Spleen (tissue), 11 donors: Measurements from ENCODE around the gene DQX1. TPM values are rescaled to one million over a fixed set of nuclear protein-coding genes. Genes with fewer than 3 reads are reported as not detected.
A peak's percentile ranks its signal among the peaks of the same experiment; 100 is the strongest.

ENCODE experiments used
- DNase-seq: peaks from one replicate; pipeline ENCODE4 v3.0.0-alpha.2; 2020
- H3K27ac ChIP-seq, 8 donors: fragments of 200-600 bp; sonication (generic) in 7 of 8; 1 replicate in 4 of 8; 2 replicates in 4 of 8; pipeline versions ENCODE4 v1.5.0 to v1.8.0; 2016 to 2021; ENCODE audit warnings: inconsistent platforms in 4 of 8, mild to moderate bottlenecking in 4 of 8, moderate library complexity in 1 of 8
- H3K27me3 ChIP-seq, 7 donors: fragments of 200-600 bp; sonication (generic) in 6 of 7; replicated peaks in 1 of 7; 1 replicate in 4 of 7; 2 replicates in 3 of 7; pipeline versions ENCODE4 v1.5.0 to v1.8.0; 2016 to 2021; ENCODE audit warnings: inconsistent platforms in 3 of 7, mild to moderate bottlenecking in 1 of 7
- H3K36me3 ChIP-seq, 6 donors: fragments of 200-600 bp; sonication (generic) in 5 of 6; 1 replicate in 4 of 6; 2 replicates in 2 of 6; pipeline versions ENCODE4 v1.5.0 to v1.8.0; 2016 to 2021; ENCODE audit warnings: inconsistent platforms in 2 of 6
- H3K4me1 ChIP-seq, 6 donors: fragments of 200-600 bp; sonication (generic) in 5 of 6; 1 replicate in 3 of 6; 2 replicates in 3 of 6; pipeline versions ENCODE4 v1.5.0 to v1.8.0; 2016 to 2021; ENCODE audit warnings: inconsistent platforms in 3 of 6
- H3K4me3 ChIP-seq, 8 donors: fragments of 200-600 bp; sonication (generic) in 7 of 8; 1 replicate in 4 of 8; 2 replicates in 4 of 8; pipeline versions ENCODE4 v1.5.0 to v1.8.0; 2016 to 2021; ENCODE audit warnings: inconsistent platforms in 4 of 8, mild to moderate bottlenecking in 4 of 8, moderate library complexity in 2 of 8
- H3K9me3 ChIP-seq, 8 donors: fragments of 200-600 bp; sonication (generic) in 7 of 8; 1 replicate in 4 of 8; 2 replicates in 4 of 8; pipeline versions ENCODE4 v1.5.0 to v1.8.0; 2016 to 2021; ENCODE audit warnings: inconsistent platforms in 4 of 8
- POLR2A ChIP-seq, 3 donors: fragments of 450-650 bp; IDR thresholded peaks; one replicate each; pipeline ENCODE4 v1.5.1; 2017; ENCODE audit warnings: antibody characterized with exemption in 3 of 3, mild to moderate bottlenecking in 1 of 3
- POLR2AphosphoS5 ChIP-seq, 3 donors: sonication (generic); formaldehyde crosslinking; IDR thresholded peaks; one replicate each; pipeline ENCODE4 v1.5.1; 2017; ENCODE audit warnings: antibody characterized with exemption in 3 of 3
- WGBS, 5 donors: extraction: QIAGEN DNeasy Blood & Tissue Kit in 3 of 5; methylation state at CpG; one replicate each; pipeline versions ENCODE4 v1.1.5 to v1.1.7; 2013 to 2018; 5-methylcytosine and 5-hydroxymethylcytosine counted together
- intact Hi-C: fragments of 100-400 bp; cut with DNase I; formaldehyde crosslinking; loops from one replicate; pipeline ENCODE4 v1.15.0; 2023; ENCODE audit warnings: low total_unique reads
- polyA plus RNA-seq, 3 donors: library from polyadenylated mRNA; stranded (reverse); fragments of 200-250 nt; gene quantifications; one replicate each; pipeline ENCODE4 v1.2.1, GENCODE V29; 2013
- total RNA-seq, 7 donors: library from RNA; depleted of rRNA in 3 of 7; stranded (reverse); fragments of >200 nt in 3 of 7; fragmentation: NEBNext Ultra II Directional in 4 of 7; extraction: Animal tissue kit (Norgen Biotek cat#: 25700) in 4 of 7; gene quantifications; one replicate each; pipeline versions ENCODE4 v1.1.0 to v1.2.1, GENCODE V29; 2016 to 2021
- TF ChIP-seq, protein P1 (sequence below), 11 experiments: fragments of 200-600 bp in 7 of 11; fragments of 450-650 bp in 4 of 11; sonication (generic) in 4 of 11; IDR thresholded peaks in 8 of 11; conservative IDR thresholded peaks in 3 of 11; 1 replicate in 7 of 11; 2 replicates in 4 of 11; pipeline versions ENCODE4 v1.4.0 to v1.8.0; 2016 to 2021; ENCODE audit warnings: antibody characterized with exemption in 11 of 11, inconsistent platforms in 4 of 11, mild to moderate bottlenecking in 1 of 11
- donor health status: healthy with polysubstance abuse.
- donor health status: DM: no; HTN: no; CAD: no; lungs with moderate emphysema.
- donor health status: DM: no; HTN: no; CAD: no.
- donor health status: Bipolar disorder and iron deficiency.
- donor health status: healthy.
- donor health status: DM: no; HTN: no; CAD: no.
- donor health status: DM: yes; HTN: yes; CAD: no.

DQX1 gene
- total and polyA plus RNA-seq, 10 donors: 0.09 to 0.52 (median 0.31) TPM; not detected in 2

DNA sequence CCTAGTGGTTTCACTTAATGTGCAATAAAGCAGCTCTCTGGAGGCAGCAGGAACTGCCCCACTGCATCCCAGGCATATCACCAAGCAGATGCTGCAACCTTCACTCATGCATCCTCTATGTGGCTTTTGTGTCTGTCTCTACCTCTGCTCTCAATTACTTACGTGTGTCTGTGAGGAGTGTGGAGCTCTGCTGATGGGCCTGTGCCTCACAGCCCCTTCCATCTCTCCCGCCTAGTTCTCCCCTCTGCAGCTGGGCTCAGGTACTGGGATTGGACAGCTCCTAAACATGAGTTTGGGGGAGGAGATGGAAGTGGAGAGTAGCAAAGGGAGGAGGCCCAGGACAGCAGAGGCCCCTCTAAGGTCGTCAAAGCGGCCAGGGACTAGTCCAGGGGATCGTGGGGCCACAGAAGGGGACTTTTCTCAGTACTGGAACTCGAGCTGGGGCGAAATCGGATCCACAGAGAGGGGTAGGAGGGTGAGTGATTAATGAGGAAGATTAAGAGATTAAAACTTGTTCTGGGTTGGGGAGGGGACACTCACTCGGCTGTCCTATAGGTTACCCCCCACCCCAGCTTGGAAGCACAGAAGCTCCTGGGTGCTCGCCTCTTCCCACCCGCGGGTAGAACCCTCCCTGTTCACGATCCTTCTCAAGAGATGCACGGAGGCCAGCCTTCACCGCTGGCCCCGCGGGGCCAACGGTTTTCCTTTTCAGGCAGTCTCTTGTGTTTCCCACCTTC lies 24.5 kb downstream of the DQX1 start:
- TF ChIP-seq POLR2A (IDR thresholded peaks at IDR 0.05) (no peak), POLR2AphosphoS5 (IDR thresholded peaks at IDR 0.05) (no peak)
- TF ChIP-seq, protein P1, sequence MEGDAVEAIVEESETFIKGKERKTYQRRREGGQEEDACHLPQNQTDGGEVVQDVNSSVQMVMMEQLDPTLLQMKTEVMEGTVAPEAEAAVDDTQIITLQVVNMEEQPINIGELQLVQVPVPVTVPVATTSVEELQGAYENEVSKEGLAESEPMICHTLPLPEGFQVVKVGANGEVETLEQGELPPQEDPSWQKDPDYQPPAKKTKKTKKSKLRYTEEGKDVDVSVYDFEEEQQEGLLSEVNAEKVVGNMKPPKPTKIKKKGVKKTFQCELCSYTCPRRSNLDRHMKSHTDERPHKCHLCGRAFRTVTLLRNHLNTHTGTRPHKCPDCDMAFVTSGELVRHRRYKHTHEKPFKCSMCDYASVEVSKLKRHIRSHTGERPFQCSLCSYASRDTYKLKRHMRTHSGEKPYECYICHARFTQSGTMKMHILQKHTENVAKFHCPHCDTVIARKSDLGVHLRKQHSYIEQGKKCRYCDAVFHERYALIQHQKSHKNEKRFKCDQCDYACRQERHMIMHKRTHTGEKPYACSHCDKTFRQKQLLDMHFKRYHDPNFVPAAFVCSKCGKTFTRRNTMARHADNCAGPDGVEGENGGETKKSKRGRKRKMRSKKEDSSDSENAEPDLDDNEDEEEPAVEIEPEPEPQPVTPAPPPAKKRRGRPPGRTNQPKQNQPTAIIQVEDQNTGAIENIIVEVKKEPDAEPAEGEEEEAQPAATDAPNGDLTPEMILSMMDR (IDR thresholded peaks at IDR 0.05 in 8 of 11, conservative IDR thresholded peaks at IDR 0.05 in 3 of 11): no peak
- intact Hi-C loops: loop anchor here (5.0 kb wide), 1 partner anchor 86 kb away; no protein-coding TSS in a partner anchor
- Histone ChIP-seq H3K4me3 (peak overlapping the region in 1 of 8 donors; percentile 90), H3K27ac (no peak overlapping the region), H3K27me3 (peaks cover 9 to 79% (median 42%) of the 10 kb centered on the region in 7 donors), H3K4me1 (peaks cover 37 to 86% (median 77%) of the 10 kb centered on the region in 6 donors), H3K9me3 (no peaks in the 10 kb centered on the region), H3K36me3 (peaks cover 0 to 23% (median 16%) of the 10 kb centered on the region in 6 donors)
- WGBS, 5 donors: 72 to 81% (median 73%) methylated on average over 18 of the region's 18 CpGs
- peak; percentile 58 for DNase-seq

DNA sequence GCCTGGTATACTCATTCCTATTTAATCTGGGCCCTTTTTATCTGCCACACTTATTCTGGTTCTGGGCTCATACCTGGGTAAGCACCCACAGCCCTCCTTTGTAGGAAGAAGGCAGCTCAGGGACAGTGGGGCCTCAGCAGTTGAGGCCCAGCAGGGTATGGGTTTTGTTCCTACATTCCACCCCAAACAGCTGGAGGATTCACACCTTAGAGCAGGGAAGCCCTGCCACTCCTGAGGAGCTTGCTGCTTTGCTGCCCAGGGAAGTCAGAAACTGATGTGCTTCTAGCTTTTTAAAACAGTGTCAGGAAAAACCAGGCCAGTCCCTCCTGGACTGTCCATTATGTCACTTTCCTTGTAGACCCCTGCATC lies 25.5 kb downstream of the DQX1 start:
- H3K4me1 ChIP-seq: peaks cover 28 to 76% (median 68%) of the 10 kb centered on the region in 6 donors
- peak; percentile 18 for DNase-seq

DNA sequence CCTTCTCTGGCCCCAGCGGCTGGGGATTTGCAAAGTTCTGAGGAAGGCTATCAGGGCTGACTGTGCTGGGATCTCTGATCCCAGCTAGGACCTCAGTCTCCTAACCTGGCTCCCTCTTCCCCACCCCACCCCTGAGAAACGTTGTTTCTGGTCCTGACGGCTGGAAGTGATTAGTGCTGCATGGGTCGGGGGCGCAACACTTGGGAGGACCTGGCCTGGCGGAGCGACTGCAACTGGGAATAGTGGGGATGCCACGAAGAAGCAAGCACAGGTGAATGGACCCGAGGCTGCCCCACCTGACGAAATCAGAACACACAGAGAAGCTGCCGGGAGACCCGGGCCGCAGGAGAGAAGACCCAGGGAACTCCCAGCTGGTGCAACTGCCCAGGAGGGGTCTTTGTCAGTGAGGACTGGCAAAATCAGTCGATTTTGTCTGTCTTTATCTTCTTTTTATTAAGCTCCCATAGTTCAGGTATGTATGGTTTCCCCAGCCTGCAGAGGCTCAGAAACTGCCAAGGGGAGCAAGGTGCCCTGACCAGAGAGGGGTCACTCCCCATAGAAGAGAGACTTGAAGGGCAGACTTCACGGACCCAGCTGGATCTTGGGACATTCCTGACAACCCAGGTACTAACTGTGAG lies 26.0 kb downstream of the DQX1 start:
- Histone ChIP-seq H3K9me3 (no peaks in the 10 kb centered on the region), H3K36me3 (peaks cover 0 to 11% (median 7%) of the 10 kb centered on the region in 6 donors), H3K4me3 (peak overlapping the region in 3 of 8 donors; percentile 50 to 68 (median 52)), H3K27ac (no peak overlapping the region), H3K4me1 (peaks cover 24 to 71% (median 63%) of the 10 kb centered on the region in 6 donors), H3K27me3 (peaks cover 9 to 79% (median 42%) of the 10 kb centered on the region in 7 donors)
- DNase-seq: peak; percentile 49
- intact Hi-C loops: loop anchor here (5.0 kb wide), 1 partner anchor 87 kb away; no protein-coding TSS in a partner anchor
- 52 to 73% (median 56%) methylated on average over 15 of the region's 15 CpGs for WGBS, 5 donors
- TF ChIP-seq POLR2A (IDR thresholded peaks at IDR 0.05) (no peak), POLR2AphosphoS5 (IDR thresholded peaks at IDR 0.05) (no peak)
- TF ChIP-seq, protein P1 (IDR thresholded peaks at IDR 0.05 in 8 of 11, conservative IDR thresholded peaks at IDR 0.05 in 3 of 11): no peak

More for the DNA sequence above, 25.5 kb downstream of the DQX1 start:
- H3K27me3 ChIP-seq: peaks cover 9 to 79% (median 42%) of the 10 kb centered on the region in 7 donors
- no peaks in the 10 kb centered on the region for H3K9me3 ChIP-seq
- H3K27ac ChIP-seq: no peak overlapping the region
- H3K4me3 ChIP-seq: no peak overlapping the region
- peaks cover 0 to 16% (median 12%) of the 10 kb centered on the region in 6 donors for H3K36me3 ChIP-seq
- no peak for TF ChIP-seq POLR2AphosphoS5 (IDR thresholded peaks at IDR 0.05)
- no peak for TF ChIP-seq POLR2A (IDR thresholded peaks at IDR 0.05)
- TF ChIP-seq, protein P1 (IDR thresholded peaks at IDR 0.05 in 8 of 11, conservative IDR thresholded peaks at IDR 0.05 in 3 of 11): no peak
- intact Hi-C loops: loop anchor here (5.0 kb wide), 1 partner anchor 87 kb away; no protein-coding TSS in a partner anchor
